ENCODE data around the gene TMSB15C.

DNA sequence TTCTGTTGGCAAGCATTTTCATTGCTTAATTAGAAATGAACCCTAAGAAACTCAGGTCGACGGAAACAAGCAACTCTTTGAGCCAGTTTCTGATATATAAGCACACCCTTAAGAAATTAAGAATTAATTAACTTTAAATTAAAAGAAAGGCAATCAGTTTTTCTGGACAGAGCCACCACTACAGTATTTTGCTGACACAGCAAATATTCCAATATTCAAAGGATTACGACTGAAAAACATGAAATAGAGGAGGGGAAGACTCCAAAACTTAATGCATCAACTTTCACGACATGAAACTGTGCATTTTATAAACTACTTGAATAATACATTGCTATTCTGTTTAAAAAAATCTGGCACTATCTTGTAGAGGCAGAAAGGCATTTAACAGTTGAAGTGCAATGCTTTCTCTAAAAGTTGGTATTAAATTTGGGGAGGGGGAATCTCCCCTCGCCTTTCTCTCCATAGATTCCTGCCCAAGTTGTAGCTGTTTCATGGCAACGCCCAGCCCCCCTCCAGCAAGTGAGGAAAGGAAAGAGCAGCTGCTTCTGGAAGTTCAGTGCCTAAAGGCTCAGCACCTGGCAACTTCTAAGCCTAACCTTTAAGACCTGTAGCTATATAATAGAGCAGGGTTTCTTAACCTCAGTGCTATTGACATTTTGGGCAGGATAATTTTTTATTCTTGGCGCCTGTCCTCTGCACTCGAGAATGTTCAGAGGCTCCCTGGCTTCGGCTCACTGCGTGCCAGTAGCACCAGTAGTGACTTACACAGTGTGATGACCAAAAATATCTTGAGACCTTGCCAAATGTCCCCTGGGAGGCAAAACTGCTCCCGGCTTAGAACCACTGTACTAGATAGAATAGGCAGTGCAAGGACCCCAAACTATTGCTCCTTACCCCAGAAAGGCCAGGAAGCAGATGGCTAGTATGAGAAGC lies 29.6 kb upstream of the TMSB15C start:
- TF ChIP-seq CTCF (IDR thresholded peaks at IDR 0.05) (no peak), POLR2A (IDR thresholded peaks at IDR 0.05) (no peak), EP300 (IDR thresholded peaks at IDR 0.05) (no peak)
